ENCODE results near the gene SDE2. TPM values are rescaled to one million over a fixed set of nuclear protein-coding genes. Genes with fewer than 3 reads are reported as not detected.
"Not testable (repeated sequence)": the region's sequence is repeated elsewhere in the genome, so short reads cannot be mapped to it uniquely, and the experiment has no call there.

SDE2 gene
- total RNA-seq, 2 experiments from 2014 or later: 19.8 to 20.1 TPM

DNA sequence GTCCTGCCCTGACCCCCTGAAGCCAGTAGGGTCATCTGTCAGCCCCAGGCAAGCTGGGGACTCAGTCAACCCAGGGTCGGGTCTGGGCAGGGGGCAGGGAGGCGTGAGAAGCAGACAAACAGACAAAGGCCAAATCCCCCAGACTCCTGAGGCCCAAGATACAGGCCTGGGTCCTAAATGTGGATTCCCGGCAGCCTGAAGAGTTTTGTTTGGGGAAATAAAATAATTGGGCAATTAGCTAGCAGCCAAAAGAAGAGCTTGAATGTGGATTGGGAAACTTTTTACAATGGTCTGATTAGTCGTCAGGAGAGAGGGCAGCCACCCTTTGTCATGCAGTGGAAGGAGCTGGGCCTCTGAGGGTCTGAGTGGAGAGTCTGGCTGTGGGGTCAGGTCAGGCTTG is 53.6 kb downstream of the SDE2 start:
- Mint-ChIP-seq H3K27me3 (peaks cover 25% of the 10 kb centered on the region), H3K9me3 (no peaks in the 10 kb centered on the region), H3K36me3 (ENCODE audit: low read depth) (no peaks in the 10 kb centered on the region), H3K4me1 (peaks cover 11% of the 10 kb centered on the region), H3K4me3 (no peak overlapping the region), H3K27ac (no peak overlapping the region)
- DNase-seq: no peak
- ChIA-PET POLR2A (no interaction called here), CTCF (interaction anchor here (2.5 kb wide), 1 partner anchor 17 kb away, joined by 10 read pairs; no protein-coding TSS in a partner anchor)

DNA sequence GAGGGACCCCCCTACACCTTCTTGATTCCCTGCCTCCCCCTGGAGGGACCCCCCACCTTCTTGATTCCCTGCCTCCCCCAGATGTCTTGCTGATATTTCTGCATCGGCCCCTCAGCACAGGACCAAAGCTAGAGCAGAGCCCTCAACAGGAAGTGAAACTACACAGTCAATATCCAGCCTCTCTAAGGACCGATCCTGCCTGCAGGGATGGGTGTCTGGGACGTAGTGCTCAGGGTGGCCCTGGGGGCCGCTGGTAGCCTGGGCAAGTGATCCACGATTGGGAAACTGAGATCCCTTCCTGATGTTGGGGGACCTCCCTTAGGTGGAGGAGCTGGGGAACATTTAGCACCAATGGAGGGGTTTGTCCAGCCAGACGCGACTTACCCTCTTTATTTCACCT is 54.2 kb downstream of the SDE2 start:
- CTCF ChIA-PET: interaction anchor here (0.6 to 2.5 kb wide), 4 partner anchors 12 to 505 kb away, joined by 3 to 10 read pairs (median 4); no protein-coding TSS in a partner anchor

DNA sequence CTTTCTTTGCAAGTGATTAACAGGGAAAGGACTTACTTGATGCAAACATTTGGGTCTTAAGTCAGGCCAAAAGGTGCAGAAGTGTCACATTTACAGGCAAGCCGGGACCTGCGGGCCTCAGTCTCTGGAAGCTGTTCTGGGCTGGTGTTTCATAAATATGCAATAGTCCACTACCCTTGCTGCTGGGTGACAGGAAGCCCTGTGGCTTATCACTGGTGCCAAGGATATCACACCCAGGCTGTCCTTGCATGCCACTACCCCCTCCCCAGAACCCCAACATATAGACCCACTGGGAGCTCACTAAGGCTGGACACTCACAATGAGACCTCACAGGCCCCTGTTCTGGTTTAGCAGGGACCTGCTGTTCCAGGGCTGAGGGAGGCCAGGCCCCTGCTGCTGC is 54.8 kb downstream of the SDE2 start:
- Mint-ChIP-seq H3K27me3 (peaks cover 22% of the 10 kb centered on the region), H3K9me3 (no peaks in the 10 kb centered on the region), H3K4me1 (peaks cover 11% of the 10 kb centered on the region), H3K36me3 (ENCODE audit: low read depth) (no peaks in the 10 kb centered on the region), H3K27ac (no peak overlapping the region), H3K4me3 (no peak overlapping the region)
- ChIA-PET CTCF (interaction anchor here (1.2 to 2.5 kb wide), 3 partner anchors 11 to 391 kb away, joined by 3 to 10 read pairs (median 3); no protein-coding TSS in a partner anchor), POLR2A (interaction anchor here (1.1 to 1.8 kb wide), 3 partner anchors 17 to 164 kb away, joined by 3 to 6 read pairs (median 4); partner anchors contain the start of gene PYCR2)
- no peak for DNase-seq

More for the DNA sequence above, 54.2 kb downstream of the SDE2 start:
- POLR2A ChIA-PET: interaction anchor here (1.1 to 1.8 kb wide), 3 partner anchors 17 to 164 kb away, joined by 3 to 6 read pairs (median 4); partner anchors contain the start of gene PYCR2
- peaks cover 23% of the 10 kb centered on the region for H3K27me3 Mint-ChIP-seq
- H3K9me3 Mint-ChIP-seq: no peaks in the 10 kb centered on the region
- peaks cover 11% of the 10 kb centered on the region for H3K4me1 Mint-ChIP-seq
- DNase-seq: no peak
- H3K4me3 Mint-ChIP-seq: no peak overlapping the region
- no peaks in the 10 kb centered on the region for H3K36me3 Mint-ChIP-seq (ENCODE audit: low read depth)
- no peak overlapping the region for H3K27ac Mint-ChIP-seq

DNA sequence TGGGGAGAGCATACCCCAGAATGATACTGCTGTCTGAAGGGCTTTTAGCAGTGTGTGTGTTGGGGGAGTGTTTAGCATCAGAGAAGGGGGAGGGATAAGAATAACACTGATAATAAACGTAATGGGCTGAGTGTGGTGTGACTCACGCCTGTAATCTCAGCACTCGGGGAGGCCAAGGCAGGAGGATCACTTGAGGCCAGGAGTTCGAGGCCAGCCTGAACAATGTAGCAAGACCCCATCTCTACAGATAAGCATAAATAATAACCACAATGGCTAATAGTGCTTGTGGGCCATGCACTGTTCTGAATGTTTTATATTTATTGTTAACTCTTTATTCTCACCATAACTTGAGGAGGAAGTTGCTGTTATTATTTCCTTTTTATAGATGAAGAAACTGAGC is 55.6 kb downstream of the SDE2 start:
- ChIA-PET CTCF (interaction anchor here (2.5 kb wide), 1 partner anchor 19 kb away, joined by 10 read pairs; no protein-coding TSS in a partner anchor), POLR2A (interaction anchor here (1.1 to 1.8 kb wide), 3 partner anchors 18 to 163 kb away, joined by 3 to 6 read pairs (median 4); partner anchors contain the start of gene PYCR2)
- Mint-ChIP-seq H3K4me1 (peaks cover 11% of the 10 kb centered on the region), H3K9me3 (no peaks in the 10 kb centered on the region), H3K4me3 (no peak overlapping the region), H3K27me3 (peaks cover 16% of the 10 kb centered on the region), H3K27ac (no peak overlapping the region), H3K36me3 (ENCODE audit: low read depth) (no peaks in the 10 kb centered on the region)
- DNase-seq: no peak

DNA sequence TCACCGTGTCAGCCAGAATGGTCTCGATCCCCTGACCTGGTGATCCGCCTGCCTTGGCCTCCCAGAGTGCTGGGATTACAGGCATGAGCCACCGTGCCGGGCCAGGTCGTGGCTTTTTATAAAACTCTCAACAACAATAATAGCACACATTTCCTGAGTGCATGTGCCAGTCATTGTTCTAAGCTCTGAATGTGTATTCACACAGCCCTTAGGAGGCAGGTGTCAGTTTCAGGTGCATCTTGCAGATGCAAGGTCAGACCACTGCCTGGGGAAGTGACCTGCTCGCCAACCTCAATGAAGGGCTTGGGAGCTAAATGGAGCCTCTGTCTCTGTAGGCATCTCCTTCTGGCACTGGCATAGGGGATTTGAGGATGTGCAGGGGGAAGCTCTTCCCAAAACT is 56.6 kb downstream of the SDE2 start:
- no peak for DNase-seq
- H3K36me3 Mint-ChIP-seq (ENCODE audit: low read depth): no peaks in the 10 kb centered on the region
- ChIA-PET POLR2A (no interaction called here), CTCF (no interaction called here)
- peaks cover 11% of the 10 kb centered on the region for H3K27me3 Mint-ChIP-seq
- no peak overlapping the region for H3K27ac Mint-ChIP-seq
- H3K4me1 Mint-ChIP-seq: peaks cover 11% of the 10 kb centered on the region
- no peaks in the 10 kb centered on the region for H3K9me3 Mint-ChIP-seq
- H3K4me3 Mint-ChIP-seq: no peak overlapping the region

DNA sequence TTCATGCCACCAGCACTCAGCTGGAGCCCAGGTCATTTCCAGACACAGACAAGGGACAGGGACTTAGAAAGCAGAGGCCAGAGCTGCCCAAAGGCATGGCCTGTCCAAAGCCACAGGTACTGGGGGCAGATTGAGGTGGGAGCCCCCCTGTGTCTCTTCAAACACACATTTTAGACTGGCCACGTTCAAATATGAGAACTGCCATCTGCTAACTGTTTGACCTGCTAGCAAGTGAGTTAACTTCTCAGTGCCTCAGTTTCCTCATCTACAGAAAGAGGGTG is 57.3 kb downstream of the SDE2 start:
- H3K4me1 Mint-ChIP-seq: peaks cover 11% of the 10 kb centered on the region
- H3K27me3 Mint-ChIP-seq: peaks cover 7% of the 10 kb centered on the region
- no peaks in the 10 kb centered on the region for H3K36me3 Mint-ChIP-seq (ENCODE audit: low read depth)
- no peak for DNase-seq
- no peak overlapping the region for H3K4me3 Mint-ChIP-seq
- CTCF ChIA-PET: no interaction called here
- H3K27ac Mint-ChIP-seq: no peak overlapping the region
- POLR2A ChIA-PET: no interaction called here
- H3K9me3 Mint-ChIP-seq: no peaks in the 10 kb centered on the region

DNA sequence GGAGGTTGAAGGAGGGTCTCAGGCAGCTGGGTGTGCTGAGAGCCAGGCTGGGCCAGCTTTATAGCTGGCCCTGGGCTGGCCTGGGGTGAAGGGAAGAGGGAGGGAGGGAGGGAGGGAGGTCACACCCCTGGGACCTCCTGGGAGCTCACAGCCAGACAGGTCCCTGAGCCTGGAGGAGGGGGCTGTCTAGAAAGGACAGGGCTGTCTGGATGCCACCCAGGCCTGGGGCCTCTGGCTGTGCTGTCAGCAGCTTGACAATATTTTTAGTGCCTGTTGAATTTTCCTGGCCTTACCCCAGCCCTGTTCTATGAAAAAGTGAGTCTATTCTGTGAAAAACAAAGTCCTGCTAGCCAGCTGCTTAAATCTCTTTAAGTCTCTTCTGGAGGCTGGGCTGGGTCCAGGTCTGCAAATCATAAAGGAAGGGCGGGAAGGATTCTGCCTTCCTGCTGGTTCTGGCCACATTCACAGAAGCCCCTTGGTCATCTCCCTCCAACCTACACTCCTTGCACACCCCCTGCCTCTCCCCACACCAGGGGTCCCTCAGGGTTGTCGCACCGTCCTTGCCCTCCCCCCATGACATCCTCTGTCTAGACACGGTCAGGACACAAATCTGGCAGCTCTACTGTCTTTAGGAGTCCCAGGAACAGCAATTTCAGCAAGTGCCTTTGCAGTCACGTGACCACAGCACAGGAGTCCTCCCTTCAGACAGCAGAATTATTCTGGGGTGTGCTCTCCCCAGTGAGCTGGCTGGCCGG is 57.8 kb downstream of the SDE2 start, which contains the start of gene LEFTY2:
LEFTY2 (minus strand) TSS at position 34 of the 755 bp plus-strand sequence. CDS start 80 bp downstream, outside the sequence.
- peaks cover 11% of the 10 kb centered on the region for H3K4me1 Mint-ChIP-seq
- H3K27ac Mint-ChIP-seq: no peak within 1 kb of the TSS
- POLR2A ChIA-PET: interaction anchor here (1.0 kb wide), 1 partner anchor 17 kb away, joined by 3 read pairs; the partner anchor contains the start of gene PYCR2
- no peak for DNase-seq
- H3K9me3 Mint-ChIP-seq: no peaks in the 10 kb centered on the region
- CTCF ChIA-PET: no interaction called here
- H3K36me3 Mint-ChIP-seq (ENCODE audit: low read depth): no peaks in the 10 kb centered on the region
- no peak within 1 kb of the TSS for H3K4me3 Mint-ChIP-seq
- peaks cover 5% of the 10 kb centered on the region for H3K27me3 Mint-ChIP-seq

DNA sequence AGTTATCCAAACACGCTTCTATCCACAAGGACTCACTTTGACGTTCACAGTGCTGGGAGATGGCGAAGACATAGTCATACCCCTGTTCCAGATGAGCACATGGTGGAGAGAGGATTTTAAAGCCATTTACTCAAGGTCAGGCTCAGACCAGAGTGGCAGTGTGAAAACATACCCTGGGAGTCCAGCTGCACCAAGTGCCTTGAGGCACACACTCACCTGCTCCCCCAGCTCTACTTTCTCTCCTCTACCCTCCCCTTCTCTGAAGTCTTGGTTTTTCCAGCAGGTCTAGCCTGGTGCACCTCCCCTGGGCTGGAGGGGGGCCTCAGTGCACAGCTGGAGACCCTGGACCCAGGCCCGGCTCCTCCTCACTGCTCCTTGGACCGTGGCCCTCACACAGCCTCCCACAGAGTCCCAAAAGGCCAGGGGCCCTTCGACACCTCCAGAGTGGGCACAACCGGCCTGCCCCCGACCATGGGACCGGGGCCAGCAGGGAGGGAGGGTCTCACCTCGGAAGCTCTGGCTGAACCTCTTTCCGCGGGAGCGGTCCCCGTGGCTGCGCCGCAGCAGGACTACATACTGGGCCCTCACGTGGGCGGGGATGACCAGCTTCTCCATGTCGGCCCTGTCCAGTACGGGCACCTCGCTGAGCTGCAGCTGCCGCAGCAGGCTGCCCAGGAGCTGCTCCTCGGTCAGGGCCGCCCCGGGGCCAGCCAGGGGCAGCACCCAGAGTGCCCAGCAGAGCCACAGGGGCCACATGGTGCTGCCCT is 58.6 kb downstream of the SDE2 start:
- Mint-ChIP-seq H3K4me3 (no peak overlapping the region), H3K9me3 (no peaks in the 10 kb centered on the region), H3K4me1 (peaks cover 11% of the 10 kb centered on the region), H3K27ac (no peak overlapping the region), H3K27me3 (peaks cover 1% of the 10 kb centered on the region), H3K36me3 (ENCODE audit: low read depth) (no peaks in the 10 kb centered on the region)
- no peak for DNase-seq
- POLR2A ChIA-PET: interaction anchor here (1.0 kb wide), 1 partner anchor 17 kb away, joined by 3 read pairs; the partner anchor contains the start of gene PYCR2
- CTCF ChIA-PET: no interaction called here

DNA sequence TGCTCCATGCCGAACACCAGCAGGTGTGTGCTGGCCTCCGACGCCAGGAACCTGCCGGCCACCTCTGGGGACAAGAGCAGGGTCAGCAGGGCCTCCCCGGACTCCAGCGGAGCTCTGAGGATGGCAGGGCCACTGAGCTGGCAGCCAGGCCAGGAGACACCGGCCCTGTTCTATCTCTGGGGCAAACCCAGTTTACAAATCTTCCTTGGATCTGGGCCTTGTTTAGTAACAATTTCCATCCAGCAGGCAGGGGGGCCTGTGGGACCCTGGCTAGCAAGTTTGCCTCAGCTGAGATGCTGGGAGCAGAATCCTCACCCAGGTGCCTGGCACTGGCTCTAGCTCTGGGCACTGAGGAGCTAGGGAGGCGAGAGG is 59.2 kb downstream of the SDE2 start:
- CTCF ChIA-PET; DNase-seq; H3K4me1 Mint-ChIP-seq; H3K27me3 Mint-ChIP-seq; H3K9me3 Mint-ChIP-seq; H3K27ac Mint-ChIP-seq; H3K4me3 Mint-ChIP-seq; POLR2A ChIA-PET; H3K36me3 Mint-ChIP-seq (ENCODE audit: low read depth): not testable (repeated sequence)

DNA sequence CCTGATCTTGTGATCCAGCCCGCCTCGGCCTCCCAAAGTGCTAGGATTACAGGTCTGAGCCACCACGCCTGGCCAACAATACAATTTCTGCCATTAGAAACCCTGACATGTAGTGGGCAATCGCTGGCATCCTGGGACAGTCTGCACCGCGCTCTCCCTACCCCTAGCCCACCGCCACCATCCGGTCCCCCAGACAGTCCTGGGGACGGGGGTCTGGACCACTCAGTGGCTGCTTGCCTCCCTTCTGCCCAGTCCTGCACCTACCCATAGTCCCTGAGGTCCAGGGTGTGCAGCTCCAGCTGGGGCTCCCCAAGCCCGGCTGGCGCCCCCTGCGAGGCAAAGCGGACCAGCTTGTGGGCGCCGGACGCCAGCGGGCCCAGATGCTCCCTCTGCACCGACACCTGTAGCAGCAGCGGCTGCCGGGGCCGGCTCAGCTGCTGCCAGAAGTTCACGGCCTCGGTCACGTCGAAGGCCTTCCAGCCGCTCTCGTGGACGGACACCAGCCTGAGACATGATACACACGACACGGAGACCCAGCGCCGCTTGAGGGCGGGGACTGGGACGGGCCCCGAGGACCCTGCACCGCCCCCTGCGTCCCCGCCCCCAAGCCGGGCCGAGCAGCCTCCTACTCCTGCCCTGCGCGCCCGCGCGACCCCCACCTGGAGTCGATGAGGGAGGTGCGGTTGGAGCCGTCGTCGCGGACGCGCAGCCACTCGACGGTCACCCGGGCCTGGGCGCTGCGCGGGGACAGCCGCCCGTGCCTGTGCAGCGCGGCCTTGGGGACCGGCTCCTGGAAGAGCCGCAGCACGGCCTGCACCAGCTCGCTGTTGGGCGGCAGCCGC is 59.8 kb downstream of the SDE2 start:
- H3K9me3 Mint-ChIP-seq; H3K4me3 Mint-ChIP-seq; DNase-seq; H3K27me3 Mint-ChIP-seq; POLR2A ChIA-PET; CTCF ChIA-PET; H3K36me3 Mint-ChIP-seq (ENCODE audit: low read depth); H3K4me1 Mint-ChIP-seq; H3K27ac Mint-ChIP-seq: not testable (repeated sequence)

DNA sequence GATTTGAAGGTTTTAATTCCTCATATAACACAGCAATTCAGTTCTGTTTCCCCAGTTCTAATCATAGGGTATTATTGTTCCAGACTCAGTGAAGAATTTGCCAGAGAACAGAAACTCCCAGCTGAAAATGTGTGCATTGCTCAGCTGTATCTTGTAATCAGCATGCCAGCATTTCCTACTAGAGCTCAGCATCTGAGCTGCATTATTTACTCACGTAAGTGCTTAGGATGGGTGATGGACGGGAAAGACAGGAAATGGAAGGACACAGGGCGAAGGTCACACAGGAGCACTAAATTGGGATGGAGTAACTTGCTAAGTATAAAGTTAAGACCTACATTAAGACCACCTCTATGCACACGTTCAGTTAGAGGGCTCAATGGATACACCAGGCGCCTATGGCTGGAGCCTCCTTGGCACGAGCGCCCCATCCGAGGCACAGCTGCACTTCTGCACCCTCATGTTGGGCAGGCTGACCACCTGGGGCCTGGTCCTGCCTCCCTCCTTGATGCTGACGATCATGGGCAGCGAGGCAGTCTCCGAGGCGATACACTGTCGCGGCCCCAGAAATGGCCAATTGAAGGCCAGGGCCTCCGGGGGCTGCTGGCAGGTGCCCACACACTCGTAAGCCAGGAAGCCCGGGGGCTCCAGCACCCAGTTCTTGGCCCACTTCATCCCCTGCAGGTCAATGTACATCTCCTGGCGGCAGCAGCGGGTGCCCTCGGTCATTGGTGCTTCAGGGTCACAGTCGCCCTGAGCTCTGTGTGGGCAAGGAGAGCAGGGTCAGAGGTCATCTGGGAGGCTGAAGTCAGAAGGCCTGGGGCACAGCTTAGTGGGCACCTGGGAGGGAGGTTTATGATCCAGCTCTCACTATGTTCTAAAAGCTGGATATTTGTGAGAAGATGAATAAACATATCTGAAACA is 61.8 kb downstream of the SDE2 start:
- Mint-ChIP-seq H3K27ac (no peak overlapping the region), H3K36me3 (ENCODE audit: low read depth) (no peaks in the 10 kb centered on the region), H3K4me3 (no peak overlapping the region), H3K9me3 (no peaks in the 10 kb centered on the region), H3K4me1 (no peaks in the 10 kb centered on the region), H3K27me3 (peaks cover 1% of the 10 kb centered on the region)
- CTCF ChIA-PET: interaction anchor here (0.6 to 1.2 kb wide), 4 partner anchors 8 to 49 kb away, joined by 3 to 4 read pairs (median 3); no protein-coding TSS in a partner anchor
- POLR2A ChIA-PET: interaction anchor here (0.8 to 1.6 kb wide), 3 partner anchors 13 to 160 kb away, joined by 3 to 4 read pairs (median 3); partner anchors contain the start of genes PYCR2 and SRP9
- DNase-seq: no peak

DNA sequence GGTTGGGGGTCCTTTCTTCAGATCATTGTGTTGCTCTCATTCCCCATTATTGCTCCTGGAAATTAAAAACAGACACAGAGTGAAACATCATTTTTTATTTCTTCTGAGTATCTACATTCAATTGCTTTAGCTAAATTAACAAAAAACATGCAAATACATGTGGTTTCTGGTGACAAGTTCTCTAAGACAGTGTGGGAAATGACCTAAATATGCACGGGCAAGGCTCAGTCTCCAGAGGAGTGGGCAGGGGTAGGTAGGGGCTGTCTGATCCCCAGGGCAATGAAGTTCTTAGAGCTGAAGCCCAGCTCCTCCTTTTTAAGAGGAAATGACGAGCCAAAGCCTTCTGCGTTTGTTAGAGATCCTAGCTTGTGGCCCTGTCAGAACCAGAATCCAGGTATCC is 62.6 kb downstream of the SDE2 start:
- peaks cover 1% of the 10 kb centered on the region for H3K27me3 Mint-ChIP-seq
- H3K9me3 Mint-ChIP-seq: no peaks in the 10 kb centered on the region
- H3K36me3 Mint-ChIP-seq (ENCODE audit: low read depth): no peaks in the 10 kb centered on the region
- ChIA-PET CTCF (interaction anchor here (0.6 to 1.2 kb wide), 3 partner anchors 13 to 25 kb away, joined by 3 to 4 read pairs (median 3); no protein-coding TSS in a partner anchor), POLR2A (interaction anchor here (0.8 kb wide), 1 partner anchor 13 kb away, joined by 3 read pairs; the partner anchor contains the start of gene PYCR2)
- H3K4me3 Mint-ChIP-seq: no peak overlapping the region
- no peak for DNase-seq
- H3K27ac Mint-ChIP-seq: no peak overlapping the region
- H3K4me1 Mint-ChIP-seq: no peaks in the 10 kb centered on the region

Measured in activated CD4-positive, alpha-beta memory T cell treated with anti-CD3 and anti-CD28 coated beads, Interleukin-2, amount 10 ng/mL, durations not matched to agents 7 days and 5 days (primary cell).